HEK293T (cell line): ENCODE data around the gene TSPAN18.
A peak's percentile ranks its signal among the peaks of the same experiment; 100 is the strongest.

Experiments
- CTCF ChIA-PET: fragments of 350-600 bp; formaldehyde crosslinking; extraction: SDS; loops from one replicate; lab custom pipeline; 2021; ENCODE audit warnings: antibody characterized with exemption, inconsistent platforms; lab: Yijun Ruan, JAX
- POLR2A ChIA-PET: fragments of 350-600 bp; formaldehyde crosslinking; extraction: SDS; loops from one replicate; lab custom pipeline; 2020; ENCODE audit warnings: antibody characterized with exemption, inconsistent platforms; lab: Yijun Ruan, JAX
- DNase-seq: peaks from one replicate; pipeline ENCODE4 v3.0.0; 2012; ENCODE audit warnings: mixed read lengths; ENCODE audit errors: extremely low spot score
- ARNT ChIP-seq: fragments of 450-650 bp; IDR thresholded peaks from 2 replicates; pipeline ENCODE4 v1.6.1; 2017; ENCODE audit warnings: mild to moderate bottlenecking
- BHLHE40 ChIP-seq: fragments of 450-650 bp; IDR thresholded peaks from 2 replicates; pipeline ENCODE4 v1.6.1; 2016; ENCODE audit warnings: mild to moderate bottlenecking, moderate library complexity, borderline replicate concordance
- CTBP1 ChIP-seq: fragments of 450-650 bp; IDR thresholded peaks from 2 replicates; pipeline ENCODE4 v1.6.1; 2016; ENCODE audit warnings: borderline replicate concordance
- ELF4 ChIP-seq: fragments of 450-650 bp; IDR thresholded peaks from 2 replicates; pipeline ENCODE4 v1.6.1; 2017; ENCODE audit warnings: antibody characterized with exemption
- FOXA1 ChIP-seq: fragments of 450-650 bp; IDR thresholded peaks from 2 replicates; pipeline ENCODE4 v1.6.1; 2016; ENCODE audit warnings: mild to moderate bottlenecking
- FOXK2 ChIP-seq: fragments of 450-650 bp; IDR thresholded peaks from 2 replicates; pipeline ENCODE4 v1.6.1; 2016; ENCODE audit warnings: mild to moderate bottlenecking
- FOXM1 ChIP-seq: fragments of 450-650 bp; IDR thresholded peaks from 2 replicates; pipeline ENCODE4 v1.6.1; 2017; ENCODE audit warnings: mild to moderate bottlenecking, borderline replicate concordance
- HDGF ChIP-seq: fragments of 450-650 bp; IDR thresholded peaks from 2 replicates; pipeline ENCODE4 v1.6.1; 2017; ENCODE audit warnings: antibody characterized with exemption, borderline replicate concordance
- L3MBTL2 ChIP-seq: fragments of 450-650 bp; conservative IDR thresholded peaks from 2 replicates; pipeline ENCODE4 v1.6.1; 2016; ENCODE audit warnings: mild to moderate bottlenecking
- LEF1 ChIP-seq: fragments of 450-650 bp; IDR thresholded peaks from 2 replicates; pipeline ENCODE4 v1.6.1; 2017; ENCODE audit warnings: mild to moderate bottlenecking, borderline replicate concordance
- NFRKB ChIP-seq: fragments of 450-650 bp; IDR thresholded peaks from 2 replicates; pipeline ENCODE4 v1.6.1; 2016; ENCODE audit warnings: mild to moderate bottlenecking, moderate library complexity
- SP1 ChIP-seq: fragments of 450-650 bp; IDR thresholded peaks from 2 replicates; pipeline ENCODE4 v1.6.1; 2017
- SUZ12 ChIP-seq: fragments of 450-650 bp; IDR thresholded peaks from 2 replicates; pipeline ENCODE4 v1.6.1; 2016; ENCODE audit warnings: mild to moderate bottlenecking
- TARDBP ChIP-seq: fragments of 450-650 bp; IDR thresholded peaks from 2 replicates; pipeline ENCODE4 v1.6.1; 2016
- ZNF384 ChIP-seq: fragments of 450-650 bp; IDR thresholded peaks from 2 replicates; pipeline ENCODE4 v1.6.1; 2016
- TF ChIP-seq, protein P1 (sequence below): fragments of 450-650 bp; IDR thresholded peaks from 2 replicates; pipeline ENCODE4 v1.6.1; 2016

The TSPAN18 gene

DNA sequence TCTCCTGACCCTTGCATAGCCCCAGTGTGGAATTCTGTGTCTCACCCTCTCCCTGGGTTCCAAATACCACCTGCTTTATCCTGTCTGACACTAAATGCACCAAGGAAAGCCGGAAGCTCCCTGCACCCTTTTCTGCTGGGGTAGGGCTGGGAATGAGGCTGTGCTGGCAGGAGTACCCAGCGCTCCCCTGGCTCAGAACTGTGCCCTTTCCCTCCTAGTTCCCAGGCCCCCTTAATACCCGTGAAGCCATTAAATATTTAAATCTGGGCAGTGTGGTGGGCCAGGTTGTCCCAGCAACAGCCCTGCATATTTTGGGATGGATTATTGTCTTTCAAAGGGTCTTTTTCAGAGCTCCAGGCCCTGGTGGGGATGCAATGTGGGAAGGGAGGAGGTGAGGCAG is 160.9 kb downstream of the TSPAN18 start:
- DNase-seq: no peak
- TF ChIP-seq FOXK2: no peak
- no peak for TF ChIP-seq ELF4
- TF ChIP-seq SP1: no peak
- TF ChIP-seq FOXA1: no peak
- TF ChIP-seq NFRKB: no peak
- TF ChIP-seq ZNF384: no peak
- no peak for TF ChIP-seq BHLHE40
- no peak for TF ChIP-seq HDGF
- TF ChIP-seq, protein P1, sequence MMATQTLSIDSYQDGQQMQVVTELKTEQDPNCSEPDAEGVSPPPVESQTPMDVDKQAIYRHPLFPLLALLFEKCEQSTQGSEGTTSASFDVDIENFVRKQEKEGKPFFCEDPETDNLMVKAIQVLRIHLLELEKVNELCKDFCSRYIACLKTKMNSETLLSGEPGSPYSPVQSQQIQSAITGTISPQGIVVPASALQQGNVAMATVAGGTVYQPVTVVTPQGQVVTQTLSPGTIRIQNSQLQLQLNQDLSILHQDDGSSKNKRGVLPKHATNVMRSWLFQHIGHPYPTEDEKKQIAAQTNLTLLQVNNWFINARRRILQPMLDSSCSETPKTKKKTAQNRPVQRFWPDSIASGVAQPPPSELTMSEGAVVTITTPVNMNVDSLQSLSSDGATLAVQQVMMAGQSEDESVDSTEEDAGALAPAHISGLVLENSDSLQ: no peak
- no peak for TF ChIP-seq CTBP1
- no peak for TF ChIP-seq LEF1
- no peak for TF ChIP-seq SUZ12
- TF ChIP-seq TARDBP: no peak
- no peak for TF ChIP-seq ARNT
- no peak for TF ChIP-seq L3MBTL2
- CTCF ChIA-PET: no interaction called here
- POLR2A ChIA-PET: no interaction called here

DNA sequence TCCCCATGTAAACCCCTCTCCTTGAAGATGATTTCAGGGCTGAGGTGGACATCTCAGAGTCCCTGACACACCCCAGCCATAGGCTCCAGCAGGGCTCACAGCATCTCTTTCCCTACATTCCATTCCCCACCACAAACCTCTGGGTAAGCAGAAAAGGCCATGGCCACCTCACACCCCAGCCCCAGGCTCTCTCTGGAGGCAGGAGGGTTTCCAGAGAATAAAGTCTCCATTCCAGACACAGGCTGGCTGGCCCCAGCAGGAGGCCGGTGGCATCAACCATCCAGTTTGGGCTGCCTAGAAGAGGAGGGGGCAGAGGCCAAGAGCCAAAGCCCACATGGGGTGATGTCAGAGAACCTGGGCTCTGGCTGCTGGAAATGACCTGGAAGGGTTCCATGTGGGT is 162.5 kb downstream of the TSPAN18 start:
- CTCF ChIA-PET: no interaction called here
- no peak for TF ChIP-seq L3MBTL2
- TF ChIP-seq FOXA1: no peak
- no peak for TF ChIP-seq NFRKB
- no peak for DNase-seq
- POLR2A ChIA-PET: no interaction called here

DNA sequence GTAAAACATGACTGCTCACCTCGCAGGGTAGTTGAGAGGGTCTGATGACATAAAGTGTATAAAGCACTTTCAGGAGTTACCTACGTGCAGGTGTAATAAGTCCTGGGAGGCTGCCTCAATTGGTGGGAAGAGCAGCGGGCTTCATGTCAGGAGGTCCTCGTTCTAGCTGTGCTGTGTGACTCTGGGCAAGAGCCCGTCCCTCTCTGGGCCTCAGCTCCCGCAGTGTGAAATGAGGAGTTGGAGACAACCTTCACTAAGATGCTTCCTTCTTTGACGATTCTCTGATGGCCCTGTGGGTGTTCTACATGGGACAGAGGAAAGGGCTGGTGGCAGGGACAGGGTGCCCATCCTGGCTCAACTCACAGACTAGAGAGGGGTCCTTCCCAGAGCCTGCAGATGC is 166.1 kb downstream of the TSPAN18 start:
- POLR2A ChIA-PET: no interaction called here
- CTCF ChIA-PET: interaction anchor here (0.7 to 2.1 kb wide), 3 partner anchors 8 to 312 kb away, joined by 3 to 8 read pairs (median 3); no protein-coding TSS in a partner anchor

DNA sequence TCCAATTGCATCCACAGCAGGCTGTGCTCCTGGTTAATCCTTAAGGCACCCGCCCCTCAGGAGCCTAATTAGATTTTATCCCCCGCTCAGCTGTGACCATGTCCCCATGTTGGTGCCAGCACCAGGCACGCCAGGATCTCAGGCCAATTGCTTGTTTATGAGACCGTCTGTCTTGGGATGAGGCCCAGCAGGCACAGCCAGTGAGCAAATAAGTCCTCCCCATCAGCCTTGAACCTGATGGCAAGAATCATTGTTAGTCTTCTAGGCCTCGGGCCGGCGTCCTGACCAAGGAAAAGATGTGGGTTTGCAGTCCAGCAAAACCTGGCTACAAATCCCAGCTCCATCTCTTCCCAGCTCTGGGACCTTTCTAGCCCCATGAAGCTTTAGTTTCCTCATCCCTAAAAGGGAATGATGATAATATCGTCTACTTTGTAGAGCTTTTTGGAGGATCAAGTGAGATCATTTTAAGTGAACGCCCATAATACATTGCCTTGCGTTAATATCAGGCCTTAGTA is 166.6 kb downstream of the TSPAN18 start:
- ChIA-PET POLR2A (no interaction called here), CTCF (interaction anchor here (0.7 to 2.1 kb wide), 3 partner anchors 8 to 312 kb away, joined by 3 to 8 read pairs (median 3); no protein-coding TSS in a partner anchor)
- no peak for TF ChIP-seq FOXK2
- TF ChIP-seq FOXA1: no peak
- no peak for TF ChIP-seq NFRKB
- no peak for TF ChIP-seq ZNF384
- TF ChIP-seq ELF4: no peak
- TF ChIP-seq, protein P1: no peak
- TF ChIP-seq CTBP1: no peak
- TF ChIP-seq FOXM1: no peak
- no peak for TF ChIP-seq BHLHE40
- no peak for TF ChIP-seq SP1
- no peak for TF ChIP-seq HDGF
- no peak for TF ChIP-seq TARDBP
- TF ChIP-seq L3MBTL2: no peak
- TF ChIP-seq LEF1: no peak
- TF ChIP-seq SUZ12: no peak
- no peak for TF ChIP-seq ARNT
- no peak for DNase-seq

More for the DNA sequence above, 166.1 kb downstream of the TSPAN18 start:
- DNase-seq: no peak
- no peak for TF ChIP-seq TARDBP
- no peak for TF ChIP-seq FOXM1
- TF ChIP-seq SUZ12: no peak
- no peak for TF ChIP-seq ARNT
- no peak for TF ChIP-seq ELF4
- no peak for TF ChIP-seq NFRKB
- no peak for TF ChIP-seq BHLHE40
- TF ChIP-seq LEF1: no peak
- no peak for TF ChIP-seq SP1
- TF ChIP-seq, protein P1: no peak
- no peak for TF ChIP-seq L3MBTL2
- no peak for TF ChIP-seq HDGF
- no peak for TF ChIP-seq FOXK2
- TF ChIP-seq ZNF384: no peak
- no peak for TF ChIP-seq CTBP1
- TF ChIP-seq FOXA1: no peak

DNA sequence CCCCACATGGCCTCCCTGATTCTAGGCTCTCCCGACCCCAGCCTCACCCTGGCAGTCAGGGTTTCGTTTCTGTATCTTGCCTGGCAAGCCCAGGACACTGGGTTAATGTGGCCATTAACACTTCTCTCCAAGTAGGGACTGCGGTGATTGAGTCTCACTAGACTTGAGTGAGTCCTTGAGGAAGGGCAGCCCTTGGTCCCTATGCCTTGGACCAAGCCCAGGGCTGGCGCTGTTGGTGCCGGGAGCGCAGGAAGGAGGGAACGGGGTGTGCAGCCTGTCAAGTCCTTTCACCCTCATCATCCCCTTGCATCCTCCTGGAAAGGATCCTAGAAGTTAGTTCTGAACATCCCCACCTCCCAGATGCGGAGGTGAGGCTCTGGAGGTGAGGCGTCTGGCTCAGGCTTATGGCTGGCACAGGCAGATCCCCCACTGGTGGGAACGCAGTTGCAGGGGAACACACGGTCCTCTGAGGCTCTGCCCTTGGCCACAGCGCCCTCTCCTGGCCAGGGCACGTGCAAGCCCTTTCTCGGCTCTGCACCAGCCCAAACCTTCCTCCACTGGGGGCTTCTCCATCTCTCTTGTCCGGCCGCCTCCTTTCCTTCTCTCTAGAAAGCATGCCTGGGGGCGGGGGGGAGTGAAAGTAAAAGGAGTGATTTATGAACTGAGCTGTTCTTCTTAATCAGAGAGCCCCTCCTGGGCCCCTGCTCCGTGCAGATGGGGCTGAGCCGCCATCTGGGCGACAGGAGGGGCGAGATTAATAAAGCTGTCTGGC is 167.3 kb downstream of the TSPAN18 start:
- no peak for TF ChIP-seq SP1
- TF ChIP-seq, protein P1: no peak
- no peak for TF ChIP-seq SUZ12
- no peak for TF ChIP-seq NFRKB
- no peak for TF ChIP-seq TARDBP
- no peak for TF ChIP-seq FOXA1
- no peak for TF ChIP-seq HDGF
- TF ChIP-seq ARNT: no peak
- TF ChIP-seq FOXM1: no peak
- TF ChIP-seq L3MBTL2: no peak
- no peak for TF ChIP-seq ELF4
- DNase-seq: peak; percentile 86
- ChIA-PET POLR2A (no interaction called here), CTCF (interaction anchor here (0.7 to 2.1 kb wide), 6 partner anchors 9 to 313 kb away, joined by 3 to 8 read pairs (median 4); no protein-coding TSS in a partner anchor)
